GM19467 (cell line): ENCODE measurements around the gene SP2.
A peak's percentile ranks its signal among the peaks of the same experiment; 100 is the strongest.

Source experiments
- ATAC-seq: cut with Tn5 transposase; IDR thresholded peaks from one replicate; pipeline ENCODE4 v1.9.1; 2021; ENCODE audit warnings: mild to moderate bottlenecking, moderate library complexity; ENCODE audit not compliant: unreplicated experiment

Gene SP2

DNA sequence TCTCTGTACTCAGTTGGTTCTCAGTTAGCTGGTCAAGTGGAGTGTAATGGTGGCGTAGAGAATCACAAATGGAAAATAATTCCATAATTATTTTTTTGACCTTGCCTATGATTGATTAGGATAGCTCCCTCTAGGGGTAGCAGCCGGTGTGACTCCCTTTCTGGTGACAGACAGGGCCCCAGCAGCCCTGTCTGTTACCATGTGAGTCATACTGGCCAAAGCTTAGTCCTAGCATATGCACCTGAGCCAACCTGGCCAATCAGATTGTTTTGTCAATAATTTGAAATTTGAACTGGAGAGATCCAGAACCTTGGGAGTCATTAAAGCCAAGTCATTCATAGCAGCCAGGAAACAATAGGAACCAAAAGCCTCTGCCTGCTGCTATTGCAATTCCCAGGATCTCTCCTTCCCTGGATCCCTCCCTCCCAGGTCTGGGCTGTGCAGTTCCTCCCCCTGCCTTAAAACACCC is 50.9 kb downstream of the SP2 start:
- no peak for ATAC-seq

DNA sequence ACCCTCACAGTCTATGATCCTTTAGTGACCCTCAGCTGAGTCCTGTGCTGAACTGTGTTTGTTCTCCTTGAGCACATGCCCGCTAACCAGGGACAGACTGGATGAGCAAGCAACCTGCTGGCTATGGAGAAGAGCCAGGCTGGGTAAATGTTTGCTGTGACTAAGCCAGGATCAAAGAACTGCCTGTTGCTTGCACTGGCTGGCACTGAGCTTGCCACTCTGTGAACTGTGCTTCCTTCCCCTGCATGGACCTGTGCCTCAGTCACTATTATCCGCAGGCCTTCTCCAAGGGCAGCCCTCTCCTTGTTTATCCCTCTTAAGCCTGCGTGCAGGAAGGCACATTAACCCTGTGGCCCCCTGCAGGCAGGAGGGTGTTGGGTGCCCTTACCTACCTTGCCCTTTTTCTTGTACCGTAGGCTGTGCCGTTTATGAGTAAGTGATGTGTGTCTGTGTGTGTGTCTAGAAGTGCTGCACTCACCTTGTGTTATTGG is 52.7 kb downstream of the SP2 start:
- ATAC-seq: no peak

DNA sequence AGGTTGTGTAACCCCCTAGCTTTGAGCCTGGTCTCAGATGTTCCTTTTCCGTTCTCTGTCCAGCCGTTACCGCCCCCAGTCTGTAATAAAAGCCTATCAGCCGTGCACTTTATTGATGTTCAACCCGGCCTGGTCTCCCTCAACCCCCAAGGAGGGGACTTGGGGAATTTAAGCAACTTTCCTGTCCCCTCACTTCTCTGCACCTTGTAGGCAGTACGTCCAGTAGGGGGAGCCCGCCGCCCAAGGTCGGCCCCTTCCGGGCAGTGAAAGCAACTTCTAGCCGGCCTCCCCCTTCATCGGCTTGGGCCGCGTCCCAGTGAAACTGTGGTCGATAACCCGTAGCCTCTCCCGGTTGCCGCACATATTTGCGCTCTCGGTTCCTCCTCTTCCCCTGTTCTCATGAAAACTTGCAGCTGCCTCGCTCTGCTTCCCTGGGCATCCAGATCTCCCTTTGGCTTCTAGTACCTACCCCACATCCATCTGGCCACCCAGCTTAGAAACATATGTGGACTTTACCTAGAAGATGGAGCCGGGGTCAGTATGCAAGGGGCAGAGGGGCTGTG is 53.2 kb downstream of the SP2 start:
- peak; percentile 50 for ATAC-seq

DNA sequence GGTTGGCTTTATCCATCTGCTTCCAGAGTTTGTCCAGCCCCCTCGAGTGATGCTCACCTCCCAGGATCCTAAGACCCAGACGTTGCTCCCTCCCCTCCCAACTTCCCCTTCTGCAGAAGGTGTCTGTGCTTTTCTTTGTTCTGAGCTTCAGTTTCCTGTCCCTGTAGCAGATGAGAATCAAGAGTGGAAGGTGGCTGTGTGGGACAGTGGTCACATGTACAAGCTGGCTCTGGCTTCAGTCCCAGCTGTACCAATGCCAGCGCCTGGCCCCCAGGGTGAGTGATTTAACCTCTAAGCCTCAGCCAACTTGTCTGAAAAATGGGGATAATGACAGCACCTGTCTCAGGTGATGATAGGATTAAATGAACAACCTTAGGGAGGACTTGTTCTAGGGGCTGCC is 53.9 kb downstream of the SP2 start:
- no peak for ATAC-seq

- ATAC-seq: no peak
Observed at GRCh38 chr17:47950448-47950847, 54.4 kb downstream of the SP2 start.

- ATAC-seq: no peak
Observed at GRCh38 chr17:47952171-47953021, 56.4 kb downstream of the SP2 start.

GRCh38 chr17:47953909-47954308 is 57.9 kb downstream of the SP2 start:
- no peak for ATAC-seq

- no peak for ATAC-seq
Observed at GRCh38 chr17:47955497-47956461, 59.7 kb downstream of the SP2 start.

DNA sequence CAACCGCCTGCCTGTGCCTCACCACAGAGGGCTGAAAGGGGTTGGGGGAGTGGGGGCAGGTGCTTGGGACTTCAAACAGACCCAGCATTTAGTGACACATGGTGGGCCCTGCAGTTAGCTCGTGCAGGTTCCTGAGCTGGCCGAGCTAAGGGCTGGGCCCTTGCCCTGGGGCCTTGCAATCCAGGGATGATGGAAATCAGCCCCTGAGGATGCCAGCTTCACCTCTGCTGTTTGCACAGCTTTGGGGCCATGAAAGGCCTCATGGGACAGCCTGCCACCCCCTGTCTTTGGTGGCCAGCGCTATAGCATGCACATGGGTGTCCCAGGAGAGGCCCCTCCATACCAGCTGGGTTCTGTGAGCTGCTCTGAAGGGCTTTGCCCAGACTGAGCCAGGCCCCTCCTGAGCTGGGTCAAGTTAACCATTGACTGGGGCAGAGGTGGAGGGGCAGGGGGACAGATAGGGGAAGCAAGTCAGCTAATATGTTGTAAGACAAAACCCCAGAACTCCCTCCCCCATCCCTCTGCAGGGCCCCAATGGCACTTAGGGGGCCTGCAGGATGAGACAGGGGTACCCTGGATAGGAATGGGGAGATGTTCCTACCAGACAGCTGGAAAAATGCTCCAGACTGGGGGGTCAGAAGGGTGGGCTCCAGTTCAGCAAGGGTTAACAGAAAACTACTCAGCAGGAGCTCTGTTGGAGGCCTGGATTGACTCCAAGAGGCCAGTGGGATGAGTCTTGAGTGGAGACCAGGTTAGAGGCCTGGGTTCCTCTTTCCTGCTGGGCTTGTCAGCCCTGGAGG is 61.0 kb downstream of the SP2 start:
- ATAC-seq: no peak

DNA sequence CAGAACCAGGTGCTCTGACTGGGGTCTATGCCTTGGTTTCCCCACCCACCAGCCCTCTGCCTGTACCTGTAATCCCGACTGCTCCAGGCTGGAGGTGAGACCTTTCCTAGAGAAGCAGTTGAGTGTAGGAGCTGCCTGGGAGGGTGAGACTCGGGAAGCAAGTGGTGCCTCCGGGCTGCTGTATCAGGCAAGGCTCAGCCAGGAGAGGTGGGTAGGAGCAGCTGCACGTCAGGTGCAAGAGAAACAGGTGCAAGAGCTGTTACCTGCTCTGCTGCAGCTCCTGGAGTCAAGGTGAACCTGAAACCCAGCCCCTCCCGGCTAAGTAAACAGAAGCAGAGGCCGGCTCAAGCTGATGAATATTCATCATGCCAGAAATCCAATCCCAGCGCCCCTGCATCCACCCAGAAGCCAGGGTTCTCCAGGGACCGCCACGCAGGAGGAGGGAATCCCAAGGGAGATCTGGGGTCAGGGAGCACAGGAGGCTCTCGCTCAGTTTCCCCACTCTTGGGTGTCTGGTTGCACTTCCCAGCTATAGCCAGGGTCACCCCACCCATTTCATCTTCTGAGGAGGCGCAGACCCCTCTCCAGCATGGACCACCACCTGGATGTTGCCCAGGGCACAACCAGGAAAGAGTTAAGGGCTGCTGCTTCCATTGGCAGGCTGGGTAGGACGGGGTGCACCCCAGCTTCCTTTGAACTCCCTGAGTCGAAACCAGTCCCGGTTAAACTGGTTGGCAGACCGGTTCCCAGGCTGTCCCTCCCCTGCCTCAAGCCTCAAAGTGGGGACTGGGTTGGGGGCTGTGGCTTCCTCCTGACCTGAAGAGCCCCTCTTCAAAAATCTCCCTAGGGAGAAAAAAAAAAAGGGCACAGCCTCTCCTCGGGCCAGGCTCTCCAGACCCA is 61.8 kb downstream of the SP2 start, which contains the start of gene PRR15L:
Gene PRR15L, minus strand, starts transcription at position 293 of the 900 bp plus-strand sequence. CDS start 4,649 bp downstream, outside the sequence.
- no peak for ATAC-seq

DNA sequence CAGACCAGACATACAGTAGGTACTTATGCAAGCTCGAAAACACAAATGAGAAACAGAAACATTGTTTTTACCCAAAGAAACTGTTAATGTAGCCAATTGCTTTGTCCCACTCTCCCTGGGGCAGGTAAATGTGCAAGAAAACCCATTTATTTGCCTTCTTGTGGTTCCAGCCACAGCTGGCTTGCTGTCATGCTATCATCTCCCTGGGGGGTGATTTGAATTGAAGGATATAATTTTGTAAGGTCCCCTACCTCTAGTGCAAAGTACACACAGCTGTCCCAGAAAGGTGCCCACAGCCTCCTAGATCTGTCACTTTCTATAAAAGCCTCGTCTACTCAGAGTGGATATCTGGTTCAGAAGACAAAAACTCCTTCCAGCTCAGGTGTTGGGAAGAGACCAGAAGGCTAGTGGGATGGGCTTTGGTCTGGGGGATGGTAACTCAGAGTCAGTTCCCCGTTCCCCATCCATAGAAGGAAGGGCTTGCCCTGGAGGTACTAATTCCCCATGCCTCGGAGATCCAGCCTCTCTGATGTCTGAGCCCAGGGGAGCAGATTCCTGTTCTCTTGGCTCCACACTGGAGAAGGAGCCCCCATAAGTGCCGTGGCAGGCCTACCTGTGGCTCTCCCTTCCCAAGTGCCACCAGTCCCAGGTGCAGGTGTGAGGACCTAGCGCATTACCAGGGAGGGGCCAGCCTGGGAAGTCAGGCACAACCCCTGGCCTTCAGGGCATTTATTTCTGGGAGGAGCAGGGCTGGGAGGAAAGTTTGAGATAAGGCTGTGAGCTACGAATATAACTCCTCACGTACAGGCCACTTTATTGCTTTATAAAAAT is 64.0 kb downstream of the SP2 start:
- ATAC-seq: no peak

DNA sequence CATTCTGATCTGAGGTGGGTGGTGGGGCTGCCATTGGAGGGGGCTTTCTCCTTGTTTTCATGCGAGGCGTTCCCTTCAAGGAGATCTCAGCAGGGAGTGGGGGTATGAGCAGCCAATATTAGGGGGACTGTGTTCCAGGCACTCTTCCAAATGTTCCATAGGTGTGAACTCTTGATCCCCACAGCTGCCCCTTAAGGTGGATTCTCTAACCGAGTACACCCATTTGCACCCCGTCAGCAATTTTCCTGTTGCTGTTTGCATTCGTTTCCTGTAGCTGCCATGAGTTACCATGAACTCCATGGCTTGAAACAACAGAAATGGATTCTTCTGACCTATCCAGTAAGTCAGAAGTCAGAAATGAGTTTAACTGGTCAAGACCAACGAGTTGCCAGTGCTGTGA is 65.4 kb downstream of the SP2 start:
- no peak for ATAC-seq

GRCh38 chr17:47962901-47963300 is 66.9 kb downstream of the SP2 start:
- no peak for ATAC-seq

GRCh38 chr17:47964856-47965255 is 68.8 kb downstream of the SP2 start:
- ATAC-seq: no peak

GRCh38 chr17:47966079-47966519 is 70.1 kb downstream of the SP2 start:
- no peak for ATAC-seq

DNA sequence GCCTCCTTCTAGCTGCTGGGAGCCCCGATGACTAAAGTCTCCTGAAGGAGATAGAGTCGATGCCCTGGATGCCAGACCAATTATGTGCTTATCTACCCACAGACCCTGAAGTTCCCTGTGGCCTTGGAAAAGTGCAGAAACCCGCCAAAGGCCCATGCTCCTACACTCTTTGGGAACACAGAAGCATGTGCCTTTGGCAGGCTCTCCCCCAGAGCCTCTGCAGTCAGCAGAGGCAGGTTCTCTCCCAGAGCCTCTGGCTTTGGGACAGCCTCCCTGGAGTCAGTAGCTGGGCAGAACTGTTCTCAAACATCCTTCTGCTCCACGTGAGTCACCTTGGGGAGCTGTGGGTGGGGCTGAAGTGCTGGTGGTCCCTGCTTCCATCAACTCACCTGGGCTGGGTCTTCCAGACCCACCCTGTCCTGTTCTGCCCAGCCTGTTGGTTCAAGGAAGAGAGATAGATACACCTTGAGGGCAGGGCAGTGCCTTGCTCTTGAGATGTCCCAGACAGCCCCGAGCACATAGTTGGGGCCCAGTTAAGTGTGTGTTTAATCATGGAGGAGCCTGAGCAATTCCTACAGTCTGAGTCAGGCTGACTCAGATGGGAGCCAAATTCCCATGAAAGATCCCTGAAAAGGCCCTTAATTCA is 71.7 kb downstream of the SP2 start:
- ATAC-seq: no peak

DNA sequence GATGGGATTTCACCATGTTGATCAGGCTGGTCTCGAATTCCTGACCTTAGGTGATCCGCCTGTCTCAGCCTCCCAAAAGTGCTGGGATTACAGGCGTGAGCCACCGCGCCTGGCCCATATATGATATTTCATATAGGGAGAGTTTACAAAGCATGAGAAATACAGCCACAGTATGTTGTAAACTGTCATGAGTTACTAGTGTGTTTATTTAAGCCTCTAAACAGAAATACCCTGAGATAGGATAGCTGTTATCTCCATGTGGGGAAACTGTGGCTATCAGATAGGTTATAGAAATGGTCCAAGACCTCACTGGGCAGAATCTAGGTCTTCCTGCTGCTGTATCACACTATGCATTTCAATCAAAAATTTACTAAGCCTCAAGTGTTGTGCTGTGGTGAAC is 72.8 kb downstream of the SP2 start:
- no peak for ATAC-seq
